AG04449 (cell line): ENCODE data around the gene CTSG.

Experiments used
- CTCF ChIA-PET: fragments of 350-600 bp; formaldehyde crosslinking; extraction: SDS; loops from one replicate; lab custom pipeline; 2021; ENCODE audit warnings: antibody characterized with exemption; lab: Yijun Ruan, JAX
- POLR2A ChIA-PET: fragments of 400-600, 350-600 bp; formaldehyde crosslinking; extraction: SDS; loops from one replicate; lab custom pipeline; 2020; ENCODE audit warnings: antibody characterized with exemption, inconsistent platforms; lab: Yijun Ruan, JAX
- DNase-seq: peaks from one replicate; pipeline ENCODE4 v3.0.0-alpha.2; 2010; ENCODE audit warnings: low read depth, low spot score
- H3K4me3 ChIP-seq: 2 replicates; pipeline ENCODE4 v1.5.1; 2011; ENCODE audit warnings: low read depth, mild to moderate bottlenecking, control low read depth, low read length
- CTCF ChIP-seq: IDR thresholded peaks from one replicate; pipeline ENCODE4 v1.5.1; 2011; ENCODE audit warnings: mild to moderate bottlenecking, moderate library complexity, low read length, control low read depth, inconsistent platforms; ENCODE audit not compliant: insufficient read depth; ENCODE audit errors: missing control alignments

The CTSG gene

GRCh38 chr14:24607635-24608514, 31.8 kb upstream of the CTSG start:
- H3K4me3 ChIP-seq: no peak overlapping the region
- POLR2A ChIA-PET: no interaction called here
- no peak for DNase-seq
- CTCF ChIA-PET: no interaction called here
- TF ChIP-seq CTCF: no peak

GRCh38 chr14:24607081-24607480, 31.0 kb upstream of the CTSG start:
- POLR2A ChIA-PET: no interaction called here
- CTCF ChIA-PET: no interaction called here
- no peak overlapping the region for H3K4me3 ChIP-seq
- DNase-seq: no peak
- TF ChIP-seq CTCF: no peak

DNA sequence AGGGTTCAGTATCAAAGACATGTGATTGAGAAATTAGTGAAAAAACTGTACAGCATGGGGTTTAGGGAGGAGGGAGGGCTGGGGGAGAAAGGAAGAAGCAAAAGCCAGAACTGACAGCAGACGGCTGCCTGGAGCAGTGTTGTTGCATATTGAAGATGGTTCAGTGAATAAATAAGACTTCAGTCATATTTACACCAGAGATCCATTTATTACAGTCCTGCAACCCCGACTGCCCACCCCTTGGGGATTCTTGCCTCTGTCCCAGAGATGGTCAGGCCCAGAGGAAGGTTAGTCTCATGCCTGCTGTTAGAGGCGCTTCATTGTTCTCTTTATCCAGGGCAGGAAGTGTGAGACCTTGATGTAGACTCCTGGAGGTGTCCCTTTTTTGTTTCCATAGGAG, 30.2 kb upstream of the CTSG start:
- ChIA-PET CTCF (no interaction called here), POLR2A (no interaction called here)
- no peak for TF ChIP-seq CTCF
- no peak for DNase-seq
- no peak overlapping the region for H3K4me3 ChIP-seq

- POLR2A ChIA-PET: no interaction called here
- no peak for DNase-seq
- CTCF ChIA-PET: no interaction called here
- peak; percentile 24 for TF ChIP-seq CTCF
- H3K4me3 ChIP-seq: no peak overlapping the region
Measured at GRCh38 chr14:24605435-24606190, 29.6 kb upstream of the CTSG start.

DNA sequence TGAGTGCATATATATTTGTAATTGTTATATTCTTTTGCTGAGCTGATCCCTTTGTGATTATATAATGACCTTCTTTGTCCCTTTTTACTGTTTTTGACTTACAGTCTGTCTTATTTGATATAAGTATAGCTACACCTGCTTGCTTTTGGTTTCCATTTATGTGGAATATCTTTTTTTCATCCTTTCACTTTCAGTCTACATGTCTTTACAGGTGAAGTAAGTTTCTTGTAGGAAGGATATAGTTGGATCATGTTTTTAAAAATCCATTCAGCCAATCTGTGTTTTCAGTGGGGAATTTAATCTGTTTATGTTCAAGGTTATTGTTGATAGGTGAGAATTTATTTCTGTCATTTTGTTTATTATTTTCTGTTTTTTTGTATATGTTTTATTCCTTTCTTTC, 21.4 kb upstream of the CTSG start:
- no peak for TF ChIP-seq CTCF
- no peak overlapping the region for H3K4me3 ChIP-seq
- POLR2A ChIA-PET: no interaction called here
- no peak for DNase-seq
- CTCF ChIA-PET: no interaction called here
